Measurements from ENCODE around the gene OBP2A. TPM values are rescaled to one million over a fixed set of nuclear protein-coding genes. Genes with fewer than 3 reads are reported as not detected.
"Not testable (repeated sequence)": the region's sequence is repeated elsewhere in the genome, so short reads cannot be mapped to it uniquely, and the experiment has no call there.

OBP2A gene
- total and polyA plus RNA-seq, 5 donors from 2014 or later, result not detected

DNA sequence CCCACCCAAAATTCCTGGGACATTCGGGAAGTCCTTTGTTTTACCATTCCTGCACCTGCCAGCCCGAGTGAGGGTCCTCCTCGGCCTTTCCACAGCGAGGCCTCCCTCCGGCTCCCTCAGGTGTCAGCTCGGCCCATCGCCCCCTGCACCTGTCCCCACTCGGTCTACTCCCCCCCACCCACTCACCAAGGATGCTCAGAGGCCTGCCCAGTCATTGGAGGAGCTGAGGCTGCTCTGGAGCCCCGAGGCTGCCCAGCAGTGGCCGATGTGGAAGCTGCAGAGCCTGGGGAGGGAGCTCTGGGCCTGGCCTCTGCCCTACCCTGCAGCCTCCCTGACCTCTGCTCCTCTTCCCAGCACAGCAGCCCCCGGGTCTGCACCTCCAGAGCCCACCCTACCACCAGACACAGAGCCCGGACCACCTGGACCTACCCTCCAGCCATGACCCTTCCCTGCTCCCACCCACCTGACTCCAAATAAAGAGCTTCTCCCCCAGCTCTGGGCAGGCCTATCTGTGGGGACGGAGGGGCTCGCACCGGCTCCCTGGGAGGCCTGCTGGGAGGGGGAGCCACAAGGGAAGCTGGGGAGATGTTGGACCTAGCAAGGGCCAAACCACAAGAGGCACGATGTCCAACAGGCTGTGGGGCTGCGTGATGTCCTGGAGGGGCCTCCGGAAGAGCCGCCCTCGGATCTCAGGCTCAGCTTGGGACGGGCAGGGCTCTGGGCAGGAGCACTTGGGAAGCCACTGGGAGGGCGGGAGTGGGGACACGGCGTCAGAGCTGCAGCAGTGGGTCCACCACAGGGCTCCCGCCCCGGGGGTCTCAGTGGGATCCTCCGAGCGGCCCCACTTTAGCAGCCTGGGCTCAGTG lies 3.8 kb downstream of the OBP2A start:
- H3K4me1 ChIP-seq (ENCODE audit: control insufficient read depth, insufficient read depth, low read length, poor library complexity, severe bottlenecking); H3K4me3 Mint-ChIP-seq; H3K27ac Mint-ChIP-seq: not testable (repeated sequence)

GRCh38 chr9:135550344-135550918 lies 4.5 kb downstream of the OBP2A start:
- H3K36me3 Mint-ChIP-seq, result no peaks in the 10 kb centered on the region
- H3K4me3 Mint-ChIP-seq, result no peak overlapping the region
- Histone ChIP-seq H3K36me3 (ENCODE audit: control insufficient read depth, insufficient read depth, low read length) (no peaks in the 10 kb centered on the region), H3K9me3 (ENCODE audit: control insufficient read depth in 2 of 2, low read length in 2 of 2) (no peaks in the 10 kb centered on the region), H3K27ac (ENCODE audit: insufficient read depth, low read length, poor library complexity, severe bottlenecking) (no peak overlapping the region), H3K4me1 (ENCODE audit: control insufficient read depth, insufficient read depth, low read length, poor library complexity, severe bottlenecking) (no peaks in the 10 kb centered on the region), H3K4me3 (ENCODE audit: low read depth, low read length) (no peak overlapping the region), H3K27me3 (ENCODE audit: control insufficient read depth, insufficient read depth, low read length) (no peaks in the 10 kb centered on the region)
- DNase-seq (no peak), ATAC-seq (ENCODE audit: low read depth in 2 of 2) (no peak)
- no peaks in the 10 kb centered on the region for H3K9me3 Mint-ChIP-seq
- no peak overlapping the region for H3K27ac Mint-ChIP-seq
- H3K27me3 Mint-ChIP-seq, result peaks cover 5% of the 10 kb centered on the region
- no peaks in the 10 kb centered on the region for H3K4me1 Mint-ChIP-seq

More for the DNA sequence above, 3.8 kb downstream of the OBP2A start:
- H3K4me1 Mint-ChIP-seq; H3K27me3 ChIP-seq (ENCODE audit: control insufficient read depth, insufficient read depth, low read length); H3K27me3 Mint-ChIP-seq; H3K27ac ChIP-seq (ENCODE audit: insufficient read depth, low read length, poor library complexity, severe bottlenecking); H3K36me3 Mint-ChIP-seq; H3K9me3 Mint-ChIP-seq; H3K9me3 ChIP-seq (ENCODE audit: control insufficient read depth in 2 of 2, low read length in 2 of 2); H3K36me3 ChIP-seq (ENCODE audit: control insufficient read depth, insufficient read depth, low read length); ATAC-seq (ENCODE audit: low read depth in 2 of 2); H3K4me3 ChIP-seq (ENCODE audit: low read depth, low read length); DNase-seq: not testable (repeated sequence)

DNA sequence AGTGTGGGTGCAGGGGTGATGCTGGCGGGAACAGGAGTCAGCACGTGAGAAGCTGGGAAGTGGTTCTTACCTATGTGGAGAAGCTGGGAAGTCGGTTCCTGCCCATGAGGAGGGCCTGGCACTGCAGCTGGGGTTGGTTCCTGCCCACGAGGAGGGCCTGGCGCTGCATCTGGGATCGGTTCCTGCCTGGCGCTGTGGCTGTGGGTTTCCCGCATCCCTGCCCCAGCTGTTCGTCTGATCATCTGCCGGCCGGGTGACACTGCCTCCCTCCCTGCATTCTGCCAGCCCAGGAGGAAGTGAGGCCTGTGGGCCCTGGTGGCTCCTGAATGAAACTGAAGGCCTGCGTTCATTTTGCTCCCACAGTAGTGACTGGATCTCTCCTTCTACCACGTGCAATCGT lies 5.1 kb downstream of the OBP2A start:
- H3K27me3 Mint-ChIP-seq, result peaks cover 5% of the 10 kb centered on the region
- DNase-seq, result no peak
- Histone ChIP-seq H3K27me3 (ENCODE audit: control insufficient read depth, insufficient read depth, low read length) (no peaks in the 10 kb centered on the region), H3K36me3 (ENCODE audit: control insufficient read depth, insufficient read depth, low read length) (no peaks in the 10 kb centered on the region), H3K27ac (ENCODE audit: insufficient read depth, low read length, poor library complexity, severe bottlenecking) (no peak overlapping the region), H3K9me3 (ENCODE audit: control insufficient read depth in 2 of 2, low read length in 2 of 2) (no peaks in the 10 kb centered on the region), H3K4me3 (ENCODE audit: low read depth, low read length) (no peak overlapping the region), H3K4me1 (ENCODE audit: control insufficient read depth, insufficient read depth, low read length, poor library complexity, severe bottlenecking) (no peaks in the 10 kb centered on the region)
- no peak for ATAC-seq (ENCODE audit: low read depth in 2 of 2)
- H3K9me3 Mint-ChIP-seq, result no peaks in the 10 kb centered on the region
- H3K36me3 Mint-ChIP-seq, result no peaks in the 10 kb centered on the region
- no peak overlapping the region for H3K4me3 Mint-ChIP-seq
- H3K4me1 Mint-ChIP-seq, result no peaks in the 10 kb centered on the region
- no peak overlapping the region for H3K27ac Mint-ChIP-seq

GRCh38 chr9:135551456-135551855 lies 5.5 kb downstream of the OBP2A start:
- H3K4me3 Mint-ChIP-seq, result no peak overlapping the region
- H3K36me3 Mint-ChIP-seq, result no peaks in the 10 kb centered on the region
- no peak overlapping the region for H3K27ac Mint-ChIP-seq
- H3K4me1 Mint-ChIP-seq, result no peaks in the 10 kb centered on the region
- H3K4me1 ChIP-seq (ENCODE audit: control insufficient read depth, insufficient read depth, low read length, poor library complexity, severe bottlenecking), result no peaks in the 10 kb centered on the region
- H3K27ac ChIP-seq (ENCODE audit: insufficient read depth, low read length, poor library complexity, severe bottlenecking), result no peak overlapping the region
- H3K27me3 ChIP-seq (ENCODE audit: control insufficient read depth, insufficient read depth, low read length), result no peaks in the 10 kb centered on the region
- no peak for ATAC-seq (ENCODE audit: low read depth in 2 of 2)
- DNase-seq, result no peak
- H3K36me3 ChIP-seq (ENCODE audit: control insufficient read depth, insufficient read depth, low read length), result no peaks in the 10 kb centered on the region
- peaks cover 5% of the 10 kb centered on the region for H3K27me3 Mint-ChIP-seq
- H3K4me3 ChIP-seq (ENCODE audit: low read depth, low read length), result no peak overlapping the region
- no peaks in the 10 kb centered on the region for H3K9me3 Mint-ChIP-seq
- no peaks in the 10 kb centered on the region for H3K9me3 ChIP-seq (ENCODE audit: control insufficient read depth in 2 of 2, low read length in 2 of 2)

DNA sequence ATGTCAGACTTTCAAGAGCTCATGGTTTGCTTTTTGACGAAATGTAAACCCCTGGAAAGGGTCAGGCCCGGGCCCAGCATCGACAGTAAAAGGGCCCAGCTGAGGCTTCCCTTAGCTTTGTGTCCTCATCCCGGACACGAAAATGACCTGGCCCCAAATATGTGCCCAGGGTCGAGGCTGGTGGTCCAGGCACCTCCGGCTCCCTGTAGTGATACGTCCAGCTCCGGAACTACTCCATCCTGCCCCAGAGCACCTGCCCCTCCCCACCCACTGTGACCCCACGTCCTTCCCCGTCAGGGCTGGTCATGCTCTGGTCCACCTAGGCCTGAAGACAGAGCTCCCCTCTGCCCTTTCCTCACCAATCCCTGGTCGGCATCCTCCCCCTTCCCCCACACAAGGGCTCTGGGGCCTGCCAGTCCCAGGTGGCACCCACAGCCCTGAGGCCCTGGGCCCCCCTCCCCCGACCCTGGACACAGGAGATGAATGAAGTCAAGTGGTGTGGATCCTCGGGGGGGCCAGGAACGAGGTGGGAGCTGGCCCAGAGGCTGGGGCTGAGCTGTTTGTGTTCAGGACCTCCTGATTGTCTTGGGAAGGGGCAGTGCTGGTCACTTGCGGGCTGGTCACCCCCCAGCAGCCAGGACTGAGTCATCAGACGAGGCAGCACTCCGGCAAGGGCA lies 6.2 kb downstream of the OBP2A start:
- DNase-seq (no peak), ATAC-seq (ENCODE audit: low read depth in 2 of 2) (no peak)
- Histone ChIP-seq H3K4me1 (ENCODE audit: control insufficient read depth, insufficient read depth, low read length, poor library complexity, severe bottlenecking) (no peaks in the 10 kb centered on the region), H3K36me3 (ENCODE audit: control insufficient read depth, insufficient read depth, low read length) (no peaks in the 10 kb centered on the region), H3K27me3 (ENCODE audit: control insufficient read depth, insufficient read depth, low read length) (no peaks in the 10 kb centered on the region), H3K9me3 (ENCODE audit: control insufficient read depth in 2 of 2, low read length in 2 of 2) (no peaks in the 10 kb centered on the region), H3K4me3 (ENCODE audit: low read depth, low read length) (no peak overlapping the region), H3K27ac (ENCODE audit: insufficient read depth, low read length, poor library complexity, severe bottlenecking) (no peak overlapping the region)
- Mint-ChIP-seq H3K9me3 (no peaks in the 10 kb centered on the region), H3K4me1 (no peaks in the 10 kb centered on the region), H3K27me3 (peaks cover 5% of the 10 kb centered on the region), H3K4me3 (no peak overlapping the region), H3K27ac (no peak overlapping the region), H3K36me3 (no peaks in the 10 kb centered on the region)

GRCh38 chr9:135552698-135553171 lies 6.8 kb downstream of the OBP2A start:
- no peaks in the 10 kb centered on the region for H3K27me3 ChIP-seq (ENCODE audit: control insufficient read depth, insufficient read depth, low read length)
- no peaks in the 10 kb centered on the region for H3K4me1 Mint-ChIP-seq
- ATAC-seq (ENCODE audit: low read depth in 2 of 2) (no peak), DNase-seq (no peak)
- H3K9me3 ChIP-seq (ENCODE audit: control insufficient read depth in 2 of 2, low read length in 2 of 2), result no peaks in the 10 kb centered on the region
- H3K27ac Mint-ChIP-seq, result no peak overlapping the region
- no peak overlapping the region for H3K4me3 Mint-ChIP-seq
- H3K4me3 ChIP-seq (ENCODE audit: low read depth, low read length), result no peak overlapping the region
- H3K36me3 Mint-ChIP-seq, result no peaks in the 10 kb centered on the region
- no peaks in the 10 kb centered on the region for H3K4me1 ChIP-seq (ENCODE audit: control insufficient read depth, insufficient read depth, low read length, poor library complexity, severe bottlenecking)
- H3K27ac ChIP-seq (ENCODE audit: insufficient read depth, low read length, poor library complexity, severe bottlenecking), result no peak overlapping the region
- peaks cover 5% of the 10 kb centered on the region for H3K27me3 Mint-ChIP-seq
- no peaks in the 10 kb centered on the region for H3K36me3 ChIP-seq (ENCODE audit: control insufficient read depth, insufficient read depth, low read length)
- H3K9me3 Mint-ChIP-seq, result no peaks in the 10 kb centered on the region

- H3K4me3 Mint-ChIP-seq, result no peak overlapping the region
- no peaks in the 10 kb centered on the region for H3K9me3 ChIP-seq (ENCODE audit: control insufficient read depth in 2 of 2, low read length in 2 of 2)
- H3K27ac Mint-ChIP-seq, result no peak overlapping the region
- H3K4me1 ChIP-seq (ENCODE audit: control insufficient read depth, insufficient read depth, low read length, poor library complexity, severe bottlenecking), result no peaks in the 10 kb centered on the region
- H3K4me3 ChIP-seq (ENCODE audit: low read depth, low read length), result no peak overlapping the region
- no peaks in the 10 kb centered on the region for H3K27me3 ChIP-seq (ENCODE audit: control insufficient read depth, insufficient read depth, low read length)
- ATAC-seq (ENCODE audit: low read depth in 2 of 2) (no peak), DNase-seq (no peak)
- no peaks in the 10 kb centered on the region for H3K36me3 Mint-ChIP-seq
- H3K27me3 Mint-ChIP-seq, result peaks cover 5% of the 10 kb centered on the region
- no peaks in the 10 kb centered on the region for H3K36me3 ChIP-seq (ENCODE audit: control insufficient read depth, insufficient read depth, low read length)
- no peaks in the 10 kb centered on the region for H3K9me3 Mint-ChIP-seq
- H3K27ac ChIP-seq (ENCODE audit: insufficient read depth, low read length, poor library complexity, severe bottlenecking), result no peak overlapping the region
- H3K4me1 Mint-ChIP-seq, result no peaks in the 10 kb centered on the region
Observed at GRCh38 chr9:135554718-135555117, 8.8 kb downstream of the OBP2A start.
